Stimulated activated CD4-positive, alpha-beta T cell treated with anti-CD3 and anti-CD28 coated beads, Interleukin-2, amount 100 ng/mL, for 4 hours (primary cell): Measurements from ENCODE around the gene SPAG17.

Experiments
- DNase-seq: peaks from one replicate; pipeline ENCODE4 v3.0.0-alpha.2; 2020; ENCODE audit warnings: low read depth

The SPAG17 gene

DNA sequence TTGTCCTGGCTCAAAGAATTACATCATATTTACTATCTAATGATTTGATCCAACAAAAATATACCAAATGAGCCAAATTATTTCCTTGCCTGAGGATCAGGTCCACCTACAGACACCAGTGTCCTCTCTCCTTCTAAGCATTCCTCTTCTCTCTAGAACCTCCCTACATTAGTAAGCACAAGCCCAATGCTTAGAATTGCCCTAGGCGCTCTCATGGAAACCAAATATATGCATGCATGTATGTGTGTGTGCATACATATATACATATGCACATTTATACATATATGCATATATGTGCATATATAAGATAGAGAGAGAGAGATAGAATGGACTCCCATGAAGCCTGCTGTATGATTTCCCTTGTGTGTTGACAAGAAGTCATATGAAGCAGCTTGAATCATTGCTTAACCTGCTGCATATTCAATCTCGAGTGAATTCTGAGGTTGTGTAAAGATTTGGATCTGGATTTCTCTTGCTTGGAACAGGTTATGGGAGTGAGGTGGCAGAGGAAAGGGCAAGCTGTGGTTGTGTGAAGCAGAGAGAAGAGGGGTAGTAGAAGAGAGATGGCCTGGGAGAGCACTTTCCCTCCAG is 66.1 kb downstream of the SPAG17 start:
- DNase-seq = no peak

GRCh38 chr1:118118469-118118868 is 66.6 kb downstream of the SPAG17 start:
- no peak for DNase-seq

DNA sequence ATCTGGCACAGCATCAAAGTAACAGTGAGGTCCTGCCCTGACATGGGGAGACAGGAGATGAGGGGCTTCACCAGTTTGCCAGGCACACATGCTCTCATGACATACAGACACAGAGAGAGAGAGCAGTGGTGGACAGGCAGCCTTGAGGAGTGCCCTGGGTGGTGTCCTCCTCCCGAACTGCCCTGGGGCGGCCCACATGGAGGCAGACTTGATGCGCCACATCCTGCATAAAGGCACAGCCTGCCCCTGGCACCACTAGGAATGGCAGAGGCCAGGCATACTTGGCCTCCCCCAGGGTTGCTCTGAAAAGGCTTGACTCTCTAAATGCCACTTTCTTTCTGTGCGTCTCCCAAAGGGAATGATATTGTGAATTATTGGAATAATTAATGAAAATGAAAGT is 67.5 kb downstream of the SPAG17 start:
- DNase-seq = no peak

DNA sequence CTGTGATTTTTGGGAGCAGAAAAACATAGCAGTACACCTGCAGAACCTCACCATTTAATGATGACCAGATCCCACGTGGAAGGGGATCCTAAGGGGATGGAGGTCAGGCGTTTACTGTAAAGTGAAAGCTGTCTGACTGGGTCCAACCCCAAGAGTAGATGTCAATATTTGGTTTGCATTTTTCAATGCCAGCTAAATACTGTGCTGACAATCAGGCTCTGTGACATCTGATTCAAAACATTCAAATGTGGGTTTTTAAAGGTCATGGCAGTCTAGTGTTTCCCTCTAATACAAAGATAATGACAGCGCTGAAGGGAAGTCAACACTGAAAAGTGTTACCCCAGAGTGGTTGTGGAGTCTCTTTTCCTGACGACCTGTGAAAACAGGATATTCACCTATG is 68.1 kb downstream of the SPAG17 start:
- no peak for DNase-seq

DNA sequence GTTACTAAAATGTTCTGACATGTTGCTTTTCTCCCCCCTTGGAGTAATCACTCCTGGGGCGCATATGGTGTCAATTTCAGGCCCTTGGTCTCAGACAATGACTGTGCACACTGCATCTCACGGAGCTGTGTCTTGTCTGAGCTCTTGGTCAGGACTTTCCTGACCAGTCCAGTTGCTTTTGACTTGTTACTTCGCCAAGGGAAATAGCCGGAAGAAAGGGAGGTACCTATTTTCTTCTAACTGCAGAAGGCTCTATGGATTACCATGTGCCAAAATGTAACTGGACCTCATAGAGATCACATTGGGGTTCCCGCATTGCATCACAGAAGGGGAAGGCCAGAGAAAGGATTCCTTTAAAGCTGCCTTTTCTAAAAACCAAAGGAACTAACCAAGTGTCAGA is 68.6 kb downstream of the SPAG17 start:
- DNase-seq = no peak

DNA sequence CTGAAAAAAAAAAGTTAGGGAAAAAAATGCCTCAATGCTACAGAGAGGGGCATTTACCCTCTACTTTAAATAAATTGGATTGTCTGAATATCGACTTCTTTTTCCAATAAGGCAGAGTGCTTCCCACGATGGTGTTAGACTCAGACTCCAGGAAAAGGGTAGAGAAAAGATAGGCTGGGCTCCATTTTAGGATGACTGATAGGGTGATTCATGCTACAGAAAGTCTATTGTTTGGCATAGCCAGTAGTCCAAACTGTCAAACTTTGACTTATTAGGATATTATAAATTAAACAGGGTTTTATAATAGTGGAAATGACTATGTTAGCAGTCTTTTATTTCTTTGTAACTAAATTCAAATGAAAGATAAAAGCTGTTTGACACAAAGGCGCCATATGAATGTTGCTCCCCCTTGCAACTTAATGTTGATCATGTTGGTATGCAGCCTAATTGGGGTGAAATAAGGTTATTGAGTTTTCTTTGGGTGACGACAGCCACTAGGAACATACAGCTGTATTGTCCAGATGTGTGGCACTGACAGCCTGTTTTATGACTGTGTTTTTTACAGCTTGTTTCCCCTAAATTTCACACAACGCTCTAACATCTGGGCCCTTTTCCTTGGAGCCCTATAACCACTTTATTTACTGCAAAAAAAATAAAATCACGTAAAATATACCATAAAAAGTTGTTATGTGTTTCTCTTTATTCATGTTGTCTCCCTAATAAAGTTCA is 69.3 kb downstream of the SPAG17 start:
- DNase-seq = no peak

- no peak for DNase-seq
Observed at GRCh38 chr1:118113261-118113660, 71.8 kb downstream of the SPAG17 start.

- no peak for DNase-seq
Observed at GRCh38 chr1:118110580-118110979, 74.4 kb downstream of the SPAG17 start.

GRCh38 chr1:118104951-118105350 is 80.1 kb downstream of the SPAG17 start:
- DNase-seq = no peak

DNA sequence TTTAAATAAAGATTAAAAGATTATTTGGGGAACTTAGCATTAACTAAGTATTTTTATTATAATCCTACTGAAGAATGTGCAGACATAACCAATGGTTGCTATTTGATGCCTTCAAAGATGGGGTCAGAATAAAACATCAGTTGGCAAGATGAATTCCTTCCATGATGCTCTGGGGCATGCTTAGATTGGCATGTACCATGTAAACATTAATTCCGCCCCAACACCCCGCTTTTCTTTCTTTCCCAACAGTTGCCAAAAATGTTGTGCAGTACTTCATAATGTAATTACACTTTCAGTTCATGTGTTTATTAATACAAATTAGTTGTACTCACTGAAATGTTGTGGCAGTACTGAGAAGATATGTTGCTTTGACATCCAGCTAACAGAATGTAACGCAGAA is 82.6 kb downstream of the SPAG17 start:
- DNase-seq = no peak

DNA sequence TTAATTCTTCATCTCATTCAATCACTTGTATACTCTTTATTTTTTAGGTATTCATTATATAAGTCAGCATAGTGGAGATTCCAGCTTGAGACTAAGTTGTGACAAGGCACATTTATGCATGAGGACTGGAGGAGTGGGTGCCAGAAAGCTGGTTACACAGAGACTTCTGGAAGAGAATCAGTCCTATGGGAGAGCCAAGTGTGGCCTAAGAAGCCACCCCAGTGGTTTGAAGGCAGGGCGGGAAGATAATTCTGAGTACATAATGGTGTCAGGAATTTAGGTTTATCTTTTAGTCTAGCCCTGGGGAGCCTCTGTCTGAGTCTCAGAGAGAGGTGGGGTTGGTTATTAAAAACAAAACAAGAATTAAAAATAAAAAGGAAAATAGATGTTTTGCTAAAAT is 83.0 kb downstream of the SPAG17 start:
- no peak for DNase-seq

DNA sequence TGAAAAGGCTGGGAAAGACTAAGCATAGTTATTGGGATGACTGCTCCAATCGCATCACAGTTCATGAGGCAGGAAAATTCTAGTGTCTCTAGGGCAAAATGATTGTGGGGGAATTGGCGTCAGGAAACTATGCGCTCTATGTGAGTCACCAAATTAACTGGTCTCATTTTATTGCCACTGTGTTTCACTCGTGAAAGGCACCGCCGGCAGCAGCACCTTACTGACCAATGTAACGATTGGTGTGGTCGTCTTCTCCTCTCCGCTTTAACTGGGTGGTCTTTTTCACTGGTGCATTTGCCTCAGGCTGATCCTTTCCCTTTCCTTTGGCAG is 83.5 kb downstream of the SPAG17 start:
- DNase-seq = no peak

DNA sequence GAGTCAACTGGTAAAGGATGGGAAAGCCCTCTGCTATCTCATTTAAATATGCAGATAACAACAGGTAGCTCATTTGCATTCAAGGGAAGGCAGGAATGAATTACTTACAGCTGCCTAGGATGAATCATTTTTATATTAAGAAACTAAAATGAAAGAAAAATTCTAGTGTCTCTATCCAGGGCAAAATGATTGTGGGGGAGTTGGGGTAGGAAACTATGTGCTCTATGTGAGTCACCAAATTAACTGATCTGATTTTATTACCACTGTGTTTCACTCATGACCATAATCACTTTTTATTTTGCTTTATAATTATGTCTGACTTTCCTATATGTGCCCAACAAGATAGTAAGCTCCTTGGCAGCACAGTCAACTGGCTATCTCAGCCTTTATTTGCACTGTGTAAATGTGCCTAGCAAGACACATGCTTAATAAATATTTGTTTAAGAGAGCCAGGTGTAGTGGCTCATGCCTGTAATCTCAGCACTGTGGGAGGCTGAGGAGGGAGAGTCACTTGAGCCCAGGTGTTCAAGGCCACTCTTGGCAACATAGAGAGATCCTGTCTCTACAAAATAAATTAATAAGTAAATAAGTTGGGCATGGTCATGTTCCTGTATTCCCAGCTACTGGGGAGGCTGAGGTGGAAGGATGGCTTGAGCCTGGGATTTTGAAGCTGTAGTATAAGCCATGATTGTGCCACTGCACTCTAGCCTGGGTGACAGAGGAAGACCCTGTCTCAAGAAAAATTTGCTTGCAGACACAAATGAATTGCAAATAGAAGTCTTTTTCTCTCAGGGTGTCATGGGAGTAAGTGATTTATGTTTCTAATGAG is 84.1 kb downstream of the SPAG17 start:
- DNase-seq = no peak

GRCh38 chr1:118099686-118100085 is 85.3 kb downstream of the SPAG17 start:
- no peak for DNase-seq

- no peak for DNase-seq
Observed at GRCh38 chr1:118097622-118098348, 87.2 kb downstream of the SPAG17 start.

GRCh38 chr1:118093017-118093416 is 92.0 kb downstream of the SPAG17 start:
- DNase-seq = no peak

- DNase-seq = no peak
Observed at GRCh38 chr1:118090130-118090529, 94.9 kb downstream of the SPAG17 start.

- no peak for DNase-seq
Observed at GRCh38 chr1:118085365-118085764, 99.7 kb downstream of the SPAG17 start.

GRCh38 chr1:118084400-118084799 is 100.6 kb downstream of the SPAG17 start:
- no peak for DNase-seq

- no peak for DNase-seq
Observed at GRCh38 chr1:118082984-118083383, 102.0 kb downstream of the SPAG17 start.

DNA sequence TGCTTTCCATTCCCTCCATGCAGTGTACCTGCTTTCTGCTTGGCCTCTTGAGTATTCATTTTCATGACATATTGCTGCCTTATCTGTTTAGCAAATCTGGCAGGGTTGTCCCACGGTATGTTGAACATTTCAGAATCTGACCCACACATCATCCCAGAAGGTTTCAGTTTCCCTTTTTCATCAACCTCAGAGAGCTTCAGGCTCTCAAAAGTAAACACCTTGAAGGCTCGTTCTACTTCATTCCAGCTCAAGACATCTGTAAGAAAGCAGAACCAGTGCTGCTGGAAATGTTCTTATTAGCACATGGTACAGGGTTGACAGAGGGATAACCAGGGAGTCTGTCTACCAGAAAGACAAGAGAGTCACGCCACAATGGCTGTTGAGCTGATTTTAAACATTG is 103.6 kb downstream of the SPAG17 start:
- DNase-seq = no peak

GRCh38 chr1:118077331-118078045 is 107.5 kb downstream of the SPAG17 start:
- no peak for DNase-seq
